ENCODE measurements around the gene SAE1. TPM values are rescaled to one million over a fixed set of nuclear protein-coding genes. Genes with fewer than 3 reads are reported as not detected.
A peak's percentile ranks its signal among the peaks of the same experiment; 100 is the strongest.
"Not testable (repeated sequence)": the region's sequence is repeated elsewhere in the genome, so short reads cannot be mapped to it uniquely, and the experiment has no call there.

Gene SAE1
- total RNA-seq, 1 experiment from 2014 or later, result 324 TPM

- peak; percentile 47 to 75 for DNase-seq (ENCODE audit: low read depth in 1 of 2, low spot score in 2 of 2)
- H3K27me3 ChIP-seq (replicated peaks), result no peaks in the 10 kb centered on the region
Measured at GRCh38 chr19:47124937-47125668, 5.5 kb upstream of the SAE1 start.

GRCh38 chr19:47125669-47125938 is 5.0 kb upstream of the SAE1 start:
- DNase-seq (ENCODE audit: low read depth in 1 of 2, low spot score in 2 of 2), result no peak
- Histone ChIP-seq H3K4me3 (no peak overlapping the region), H3K27ac (no peak overlapping the region), H3K36me3 (no peaks in the 10 kb centered on the region), H3K9me3 (replicated peaks) (no peaks in the 10 kb centered on the region), H3K27me3 (replicated peaks) (no peaks in the 10 kb centered on the region), H3K4me1 (replicated peaks) (peaks cover 27% of the 10 kb centered on the region)

More at GRCh38 chr19:47124937-47125668, 5.5 kb upstream of the SAE1 start:
- H3K27ac ChIP-seq, result no peak overlapping the region
- no peaks in the 10 kb centered on the region for H3K9me3 ChIP-seq (replicated peaks)
- no peaks in the 10 kb centered on the region for H3K36me3 ChIP-seq
- H3K4me1 ChIP-seq (replicated peaks), result peaks cover 29% of the 10 kb centered on the region
- no peak overlapping the region for H3K4me3 ChIP-seq

- Histone ChIP-seq H3K27me3 (replicated peaks) (no peaks in the 10 kb centered on the region), H3K36me3 (peaks cover 36% of the 10 kb centered on the region), H3K9me3 (replicated peaks) (no peaks in the 10 kb centered on the region), H3K27ac (no peak overlapping the region), H3K4me1 (replicated peaks) (peaks cover 29% of the 10 kb centered on the region), H3K4me3 (no peak overlapping the region)
- no peak for DNase-seq (ENCODE audit: low read depth in 1 of 2, low spot score in 2 of 2)
Measured at GRCh38 chr19:47129579-47129978, 1.1 kb upstream of the SAE1 start.

DNA sequence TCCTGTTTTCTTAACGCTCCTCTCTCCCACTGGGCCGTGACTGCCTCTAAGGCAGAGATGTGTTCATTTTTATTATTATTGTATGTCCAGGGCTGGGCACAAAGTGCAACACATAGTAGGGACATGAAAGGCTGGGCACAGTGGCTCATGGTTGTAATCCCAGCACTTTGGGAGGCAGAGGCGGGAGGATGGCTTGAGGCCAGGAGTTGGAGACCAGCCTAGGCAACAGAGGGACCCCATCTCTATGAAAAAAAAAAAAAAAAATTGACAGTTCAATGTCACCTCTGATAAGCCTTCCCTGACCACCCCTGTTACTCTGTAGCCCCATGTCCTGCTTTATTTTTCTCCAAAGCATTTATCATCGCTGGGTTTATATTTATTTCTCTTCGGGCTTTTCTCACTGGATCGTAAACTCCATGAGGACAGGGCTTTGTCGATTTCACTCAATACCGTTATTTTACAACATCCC is 481 bp upstream of the SAE1 start:
- peak overlapping the region; percentile 7; the same call in 1 of the 2 replicates for H3K27ac ChIP-seq
- H3K9me3 ChIP-seq (replicated peaks), result no peaks in the 10 kb centered on the region
- peaks cover 40% of the 10 kb centered on the region for H3K36me3 ChIP-seq
- H3K27me3 ChIP-seq (replicated peaks), result no peaks in the 10 kb centered on the region
- DNase-seq (ENCODE audit: low read depth in 1 of 2, low spot score in 2 of 2), result no peak
- H3K4me3 ChIP-seq, result no peak overlapping the region
- peaks cover 31% of the 10 kb centered on the region for H3K4me1 ChIP-seq (replicated peaks)

DNA sequence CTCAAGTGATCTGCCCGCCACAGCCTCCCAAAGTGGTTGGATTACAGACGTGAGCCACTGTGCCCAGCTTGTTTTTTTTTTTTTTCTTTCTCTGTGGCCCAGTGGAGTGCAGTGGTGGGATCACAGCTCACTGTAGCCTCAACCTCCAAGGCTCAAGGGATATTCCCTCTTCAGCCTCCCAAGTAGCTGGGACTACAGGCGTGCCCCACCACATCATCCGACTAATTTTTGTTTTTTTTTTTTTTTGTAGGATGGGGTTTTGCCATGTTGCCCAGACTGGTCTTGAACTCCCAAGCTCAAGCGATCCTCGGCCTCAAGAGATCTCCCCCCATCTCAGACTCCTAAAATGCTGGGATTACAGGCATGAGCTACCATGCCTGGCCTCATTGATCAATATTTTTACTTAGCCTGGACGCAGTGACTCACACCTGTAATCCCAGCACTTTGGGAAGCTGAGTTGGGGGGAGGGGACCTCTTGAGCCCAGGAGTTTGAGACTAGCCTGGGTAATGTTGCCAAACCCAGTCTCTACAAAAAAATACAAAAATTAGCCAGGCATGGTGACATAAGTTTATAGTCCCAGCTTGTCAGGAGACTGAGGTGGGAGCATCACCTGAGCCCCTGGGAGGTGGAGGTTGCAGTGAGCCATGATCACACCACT is 1.7 kb downstream of the SAE1 start:
- DNase-seq (ENCODE audit: low read depth in 1 of 2, low spot score in 2 of 2), result no peak
- Histone ChIP-seq H3K4me1 (replicated peaks) (peaks cover 38% of the 10 kb centered on the region), H3K36me3 (peaks cover 57% of the 10 kb centered on the region), H3K4me3 (peak overlapping the region; percentile 78), H3K9me3 (replicated peaks) (no peaks in the 10 kb centered on the region), H3K27me3 (replicated peaks) (no peaks in the 10 kb centered on the region), H3K27ac (no peak overlapping the region)

DNA sequence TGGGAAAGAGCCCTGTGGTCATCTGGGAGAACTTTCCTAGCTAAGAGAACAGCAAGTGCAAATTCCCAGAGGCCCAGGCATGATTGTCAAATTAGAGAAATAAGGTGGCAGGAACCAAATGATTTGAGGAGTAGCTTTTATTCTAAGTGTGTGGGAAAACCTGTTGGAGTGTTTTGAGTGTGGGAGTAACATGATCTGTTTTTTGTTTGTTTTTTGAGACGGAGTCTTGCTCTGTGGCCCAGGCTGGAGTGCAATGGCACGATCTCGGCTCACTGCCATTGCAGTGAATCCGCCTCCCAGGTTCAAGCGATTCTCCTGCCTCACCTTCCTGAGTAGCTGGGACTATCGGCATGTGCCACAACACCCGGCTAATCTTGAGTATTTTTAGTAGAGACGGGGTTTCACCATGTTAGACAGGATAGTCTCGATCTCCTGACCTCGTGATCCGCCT is 2.4 kb downstream of the SAE1 start:
- H3K27ac ChIP-seq, result no peak overlapping the region
- peaks cover 60% of the 10 kb centered on the region for H3K36me3 ChIP-seq
- no peaks in the 10 kb centered on the region for H3K27me3 ChIP-seq (replicated peaks)
- H3K4me3 ChIP-seq, result no peak overlapping the region
- H3K9me3 ChIP-seq (replicated peaks), result no peaks in the 10 kb centered on the region
- DNase-seq (ENCODE audit: low read depth in 1 of 2, low spot score in 2 of 2), result no peak
- peaks cover 38% of the 10 kb centered on the region for H3K4me1 ChIP-seq (replicated peaks)

DNA sequence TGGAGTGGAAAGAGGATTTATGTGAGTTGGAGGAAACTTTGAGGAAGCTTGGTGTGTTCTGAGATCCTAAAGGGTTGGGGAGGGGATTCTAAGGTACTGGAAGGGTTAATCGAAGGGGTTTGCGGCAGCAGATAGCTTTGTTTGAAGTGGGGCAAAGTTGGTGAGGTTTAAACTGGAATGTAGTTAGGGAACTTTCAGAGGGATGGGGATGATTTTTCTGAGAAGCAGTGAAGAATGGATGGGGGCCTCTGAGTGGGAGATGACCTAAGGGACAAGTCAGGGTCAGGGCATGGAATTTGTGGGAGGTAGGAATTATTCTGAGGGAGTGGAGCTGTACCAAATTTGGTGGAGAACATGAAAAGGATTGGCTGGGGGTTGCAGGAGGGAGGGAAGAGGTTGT is 3.9 kb downstream of the SAE1 start:
- Histone ChIP-seq H3K27me3 (replicated peaks) (no peaks in the 10 kb centered on the region), H3K4me1 (replicated peaks) (peaks cover 41% of the 10 kb centered on the region), H3K4me3 (no peak overlapping the region), H3K36me3 (peaks cover 73% of the 10 kb centered on the region), H3K9me3 (replicated peaks) (no peaks in the 10 kb centered on the region), H3K27ac (peak overlapping the region; percentile 40; the same call in 1 of the 2 replicates)
- no peak for DNase-seq (ENCODE audit: low read depth in 1 of 2, low spot score in 2 of 2)

GRCh38 chr19:47135156-47135555 is 4.5 kb downstream of the SAE1 start:
- Histone ChIP-seq H3K27me3 (replicated peaks) (no peaks in the 10 kb centered on the region), H3K27ac (peak overlapping the region; percentile 40; the same call in 1 of the 2 replicates), H3K4me3 (no peak overlapping the region), H3K36me3 (peaks cover 73% of the 10 kb centered on the region), H3K4me1 (replicated peaks) (peaks cover 41% of the 10 kb centered on the region), H3K9me3 (replicated peaks) (no peaks in the 10 kb centered on the region)
- no peak for DNase-seq (ENCODE audit: low read depth in 1 of 2, low spot score in 2 of 2)

GRCh38 chr19:47141252-47141651 is 10.6 kb downstream of the SAE1 start:
- Histone ChIP-seq H3K4me1 (replicated peaks) (peaks cover 21% of the 10 kb centered on the region), H3K27ac (peak overlapping the region; percentile 24; the same call in 1 of the 2 replicates), H3K36me3 (peaks cover 80% of the 10 kb centered on the region)
- H3K9me3 ChIP-seq (replicated peaks); H3K4me3 ChIP-seq; H3K27me3 ChIP-seq (replicated peaks): not testable (repeated sequence)
- peak; percentile 63 to 75 for DNase-seq (ENCODE audit: low read depth in 1 of 2, low spot score in 2 of 2)

- H3K27me3 ChIP-seq (replicated peaks), result no peaks in the 10 kb centered on the region
- H3K27ac ChIP-seq, result 0 out of 2 replicates have a peak overlapping the region, but pooled peaks have one; percentile 24
- no peak overlapping the region for H3K4me3 ChIP-seq
- no peak for DNase-seq (ENCODE audit: low read depth in 1 of 2, low spot score in 2 of 2)
- no peaks in the 10 kb centered on the region for H3K9me3 ChIP-seq (replicated peaks)
- peaks cover 21% of the 10 kb centered on the region for H3K4me1 ChIP-seq (replicated peaks)
- peaks cover 80% of the 10 kb centered on the region for H3K36me3 ChIP-seq
Measured at GRCh38 chr19:47141695-47142094, 11.1 kb downstream of the SAE1 start.

DNA sequence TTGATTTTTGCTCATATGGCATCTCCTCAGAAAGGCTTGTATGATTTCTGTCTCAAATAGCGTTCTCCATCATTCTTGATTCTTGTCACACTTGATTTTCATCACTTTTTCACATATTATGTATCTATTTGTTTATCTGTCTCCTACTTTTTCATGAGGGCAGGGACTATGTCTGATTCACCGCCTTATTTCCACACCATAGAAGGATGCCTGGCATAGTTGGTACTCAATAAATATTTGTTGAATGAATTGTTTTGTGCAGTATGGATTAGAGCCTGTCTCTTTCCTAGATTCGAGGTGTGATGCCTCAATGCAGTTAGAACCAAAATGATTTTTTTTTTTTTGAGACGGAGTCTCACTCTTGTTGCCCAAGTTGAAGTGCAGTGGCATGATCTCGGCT is 12.1 kb downstream of the SAE1 start:
- Histone ChIP-seq H3K4me1 (replicated peaks) (peaks cover 21% of the 10 kb centered on the region), H3K27me3 (replicated peaks) (no peaks in the 10 kb centered on the region), H3K36me3 (peaks cover 89% of the 10 kb centered on the region), H3K9me3 (replicated peaks) (no peaks in the 10 kb centered on the region), H3K4me3 (no peak overlapping the region), H3K27ac (no peak overlapping the region)
- DNase-seq (ENCODE audit: low read depth in 1 of 2, low spot score in 2 of 2), result no peak

DNA sequence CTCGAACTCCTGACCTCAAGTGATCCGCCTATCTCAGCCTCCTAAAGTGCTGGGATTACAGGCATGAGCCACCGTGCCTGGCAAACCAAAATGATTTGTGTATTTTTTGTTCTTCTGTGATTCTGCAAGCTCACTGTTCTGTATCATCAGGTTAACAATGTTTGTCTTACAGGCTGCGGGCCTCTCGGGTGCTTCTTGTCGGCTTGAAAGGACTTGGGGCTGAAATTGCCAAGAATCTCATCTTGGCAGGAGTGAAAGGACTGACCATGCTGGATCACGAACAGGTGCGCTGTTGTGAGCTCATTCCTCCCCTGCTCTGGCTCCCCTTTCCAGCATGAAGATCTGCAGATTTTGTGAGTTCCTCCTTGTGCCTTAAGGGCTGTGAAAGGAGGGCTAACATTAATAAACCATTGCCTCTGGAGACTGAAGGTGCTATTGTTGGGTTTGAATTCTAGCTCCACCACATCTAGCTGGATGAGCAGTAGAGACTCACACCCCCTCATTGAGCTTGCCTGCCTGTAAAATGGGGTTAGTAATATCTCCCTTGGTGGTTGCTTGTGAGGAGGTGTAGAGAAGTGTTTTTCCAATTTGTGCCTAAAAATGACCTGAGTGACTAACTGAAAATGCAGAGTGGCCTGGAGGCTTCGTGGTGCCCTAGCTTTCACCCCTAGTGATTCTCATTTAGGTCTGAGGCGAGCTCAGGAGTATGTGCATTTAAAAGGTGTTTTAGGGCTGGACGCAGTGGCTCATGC is 12.9 kb downstream of the SAE1 start:
- no peak for DNase-seq (ENCODE audit: low read depth in 1 of 2, low spot score in 2 of 2)
- no peaks in the 10 kb centered on the region for H3K27me3 ChIP-seq (replicated peaks)
- no peaks in the 10 kb centered on the region for H3K9me3 ChIP-seq (replicated peaks)
- no peak overlapping the region for H3K27ac ChIP-seq
- H3K4me3 ChIP-seq, result no peak overlapping the region
- peaks cover 89% of the 10 kb centered on the region for H3K36me3 ChIP-seq
- peaks cover 20% of the 10 kb centered on the region for H3K4me1 ChIP-seq (replicated peaks)

- H3K27ac ChIP-seq, result no peak overlapping the region
- H3K27me3 ChIP-seq (replicated peaks), result no peaks in the 10 kb centered on the region
- no peak overlapping the region for H3K4me3 ChIP-seq
- peaks cover 18% of the 10 kb centered on the region for H3K4me1 ChIP-seq (replicated peaks)
- no peaks in the 10 kb centered on the region for H3K9me3 ChIP-seq (replicated peaks)
- H3K36me3 ChIP-seq, result peaks cover 89% of the 10 kb centered on the region
- no peak for DNase-seq (ENCODE audit: low read depth in 1 of 2, low spot score in 2 of 2)
Measured at GRCh38 chr19:47144630-47145029, 14.0 kb downstream of the SAE1 start.
